Neural cell (in vitro differentiated cells): ENCODE results near the gene TMEM132C. TPM values are rescaled to one million over a fixed set of nuclear protein-coding genes. Genes with fewer than 3 reads are reported as not detected.

Experiments used
- H2AFZ ChIP-seq: fragments of 200-600, 300-800 bp; sonication (generic), shearing (Covaris generic); 2 replicates; pipeline ENCODE4 v1.6.0; 2014; ENCODE audit warnings: low read depth, mild to moderate bottlenecking, antibody characterized with exemption, low read length, moderate library complexity
- H3F3A ChIP-seq: fragments of 200-600 bp; shearing (Covaris generic); 2 replicates; pipeline ENCODE4 v1.6.1; 2016; ENCODE audit warnings: mild to moderate bottlenecking, moderate library complexity, mixed read lengths, antibody characterized with exemption, low read length; ENCODE audit not compliant: insufficient read depth, poor library complexity, severe bottlenecking
- H3K27ac ChIP-seq: fragments of 200-600, 300-800 bp; sonication (generic), shearing (Covaris generic); 2 replicates; pipeline ENCODE4 v1.5.1; 2014; ENCODE audit warnings: mild to moderate bottlenecking, low read length, moderate library complexity
- H3K27me3 ChIP-seq: fragments of 300-800, 200-600 bp; sonication (generic), shearing (Covaris generic); 2 replicates; pipeline ENCODE4 v1.6.0; 2014; ENCODE audit warnings: mild to moderate bottlenecking, low read depth, low read length, moderate library complexity; ENCODE audit not compliant: insufficient read depth
- H3K36me3 ChIP-seq: fragments of 300-800, 200-600 bp; sonication (generic), shearing (Covaris generic); 2 replicates; pipeline ENCODE4 v1.5.1; 2014; ENCODE audit warnings: mild to moderate bottlenecking, antibody characterized with exemption, low read length, moderate library complexity; ENCODE audit not compliant: insufficient read depth
- H3K4me2 ChIP-seq: fragments of 300-800, 200-600 bp; sonication (generic), shearing (Covaris generic); 2 replicates; pipeline ENCODE4 v1.6.0; 2014; ENCODE audit warnings: mild to moderate bottlenecking, low read length
- H3K4me3 ChIP-seq: fragments of 300-800, 200-600 bp; sonication (generic), shearing (Covaris generic); 2 replicates; pipeline ENCODE4 v1.5.1; 2014; ENCODE audit warnings: mild to moderate bottlenecking, low read length, moderate library complexity
- H3K79me2 ChIP-seq: fragments of 200-600 bp; shearing (Covaris generic); replicated peaks from 2 replicates; pipeline ENCODE4 v1.6.0; 2014; ENCODE audit warnings: mild to moderate bottlenecking, low read length, moderate library complexity; ENCODE audit not compliant: insufficient read depth
- H3K9ac ChIP-seq: fragments of 300-800, 200-600 bp; sonication (generic), shearing (Covaris generic); 2 replicates; pipeline ENCODE4 v1.6.1; 2016; ENCODE audit warnings: mild to moderate bottlenecking, low read length, mixed read lengths
- H3K9me2 ChIP-seq: fragments of 200-600 bp; shearing (Covaris generic); 2 replicates; pipeline ENCODE4 v1.6.1; 2016; ENCODE audit warnings: mild to moderate bottlenecking, low read length, mixed read lengths; ENCODE audit not compliant: insufficient read depth
- H3K9me3 ChIP-seq: fragments of 200-600, 300-800 bp; sonication (generic), shearing (Covaris generic); 2 replicates; pipeline ENCODE4 v1.6.1; 2016; ENCODE audit warnings: mild to moderate bottlenecking, mixed run types, low read length, moderate library complexity, mixed read lengths
- H4K20me1 ChIP-seq: fragments of 200-600 bp; shearing (Covaris generic); 2 replicates; pipeline ENCODE4 v1.6.1; 2016; ENCODE audit warnings: mild to moderate bottlenecking, mixed run types; ENCODE audit not compliant: insufficient read depth
- CTCF ChIP-seq: fragments of 450-650 bp; IDR thresholded peaks from 2 replicates; pipeline ENCODE4 v1.5.1; 2014; ENCODE audit warnings: antibody characterized with exemption, mild to moderate bottlenecking, moderate library complexity; ENCODE audit not compliant: poor library complexity, severe bottlenecking
- EP300 ChIP-seq: fragments of 450-650 bp; conservative IDR thresholded peaks from 2 replicates; pipeline ENCODE4 v1.6.1; 2014; ENCODE audit warnings: antibody characterized with exemption, mild to moderate bottlenecking, moderate library complexity; ENCODE audit not compliant: poor library complexity, severe bottlenecking
- EZH2 ChIP-seq: fragments of 200-600, 300-800 bp; shearing (Covaris generic), sonication (generic); IDR thresholded peaks from 2 replicates; pipeline ENCODE4 v1.6.1; 2014; ENCODE audit warnings: antibody characterized with exemption, low read length, borderline replicate concordance, mild to moderate bottlenecking; ENCODE audit not compliant: insufficient read depth, poor library complexity, severe bottlenecking
- MXI1 ChIP-seq: fragments of 450-650 bp; conservative IDR thresholded peaks from 2 replicates; pipeline ENCODE4 v1.6.1; 2014; ENCODE audit warnings: antibody characterized with exemption, mild to moderate bottlenecking; ENCODE audit not compliant: poor library complexity, severe bottlenecking
- POLR2AphosphoS5 ChIP-seq: IDR thresholded peaks from 2 replicates; pipeline ENCODE4 v1.6.1; 2012
- RAD21 ChIP-seq: fragments of 450-650 bp; conservative IDR thresholded peaks from 2 replicates; pipeline ENCODE4 v1.6.1; 2014; ENCODE audit warnings: antibody characterized with exemption, mild to moderate bottlenecking, moderate library complexity
- REST ChIP-seq: IDR thresholded peaks from 2 replicates; pipeline ENCODE4 v1.6.1; 2012; ENCODE audit warnings: borderline replicate concordance
- SMC3 ChIP-seq: fragments of 450-650 bp; conservative IDR thresholded peaks from 2 replicates; pipeline ENCODE4 v1.6.1; 2014; ENCODE audit warnings: antibody characterized with exemption, mild to moderate bottlenecking, moderate library complexity; ENCODE audit not compliant: poor library complexity
- TAF1 ChIP-seq: IDR thresholded peaks from 2 replicates; pipeline ENCODE4 v1.6.1; 2012; ENCODE audit warnings: low read depth
- polyA plus RNA-seq: library from polyadenylated mRNA; depleted of rRNA; stranded (reverse); fragments of >200 nt; gene quantifications from 2 replicates; pipeline ENCODE4 v1.2.3, GENCODE V29; 2014

The TMEM132C gene
- polyA plus RNA-seq, 1 donor from 2014 or later = 0.06 TPM

GRCh38 chr12:128542844-128543243, 275.9 kb downstream of the TMEM132C start:
- no peak overlapping the region for H3K4me3 ChIP-seq
- no peaks in the 10 kb centered on the region for H3K9me2 ChIP-seq
- no peak overlapping the region for H3K27ac ChIP-seq
- H3F3A ChIP-seq = no peaks in the 10 kb centered on the region
- H4K20me1 ChIP-seq = no peaks in the 10 kb centered on the region
- no peak overlapping the region for H2AFZ ChIP-seq
- no peaks in the 10 kb centered on the region for H3K79me2 ChIP-seq
- no peaks in the 10 kb centered on the region for H3K36me3 ChIP-seq
- H3K9ac ChIP-seq = no peak overlapping the region
- no peaks in the 10 kb centered on the region for H3K27me3 ChIP-seq
- TF ChIP-seq TAF1 = no peak
- TF ChIP-seq RAD21 = no peak
- no peak for TF ChIP-seq POLR2AphosphoS5
- TF ChIP-seq MXI1 = no peak
- no peak for TF ChIP-seq EZH2
- no peak for TF ChIP-seq REST
- no peak for TF ChIP-seq CTCF
- TF ChIP-seq EP300 = no peak
- no peak for TF ChIP-seq SMC3
- no peak overlapping the region for H3K4me2 ChIP-seq
- no peaks in the 10 kb centered on the region for H3K9me3 ChIP-seq

GRCh38 chr12:128543460-128543859, 276.5 kb downstream of the TMEM132C start:
- Histone ChIP-seq H3K4me2 (no peak overlapping the region), H3F3A (no peaks in the 10 kb centered on the region), H3K9me3 (no peaks in the 10 kb centered on the region), H3K36me3 (no peaks in the 10 kb centered on the region), H3K27me3 (no peaks in the 10 kb centered on the region), H3K79me2 (no peaks in the 10 kb centered on the region), H3K9me2 (no peaks in the 10 kb centered on the region), H3K27ac (no peak overlapping the region), H4K20me1 (no peaks in the 10 kb centered on the region), H3K9ac (no peak overlapping the region), H3K4me3 (no peak overlapping the region), H2AFZ (no peak overlapping the region)
- TF ChIP-seq EZH2 (no peak), MXI1 (no peak), EP300 (no peak)
